HepG2 (cell line): ENCODE data around the gene NT5C3B. TPM values are rescaled to one million over a fixed set of nuclear protein-coding genes. Genes with fewer than 3 reads are reported as not detected.

Experiments
- KLF15 ChIP-seq: sonication (generic); formaldehyde crosslinking; IDR thresholded peaks from 2 replicates; pipeline ENCODE4 v1.8.1; 2023; ENCODE audit warnings: borderline replicate concordance, mild to moderate bottlenecking, inconsistent platforms, missing genetic modification reagents, mixed read lengths
- KLF16 ChIP-seq, 2 experiments: sonication (generic) in 1 of 2; formaldehyde crosslinking in 1 of 2; IDR thresholded peaks; 2 replicates each; pipeline versions ENCODE4 v1.6.1 to v1.8.0; 2016 to 2023; ENCODE audit warnings: missing genetic modification reagents in 2 of 2, missing compliant biosample characterization in 1 of 2
- NFRKB ChIP-seq: fragments of 450-650 bp; IDR thresholded peaks from 2 replicates; pipeline ENCODE4 v1.6.1; 2017
- ZFP37 ChIP-seq: sonication (generic); formaldehyde crosslinking; IDR thresholded peaks from 2 replicates; pipeline ENCODE4 v1.4.0; 2020; ENCODE audit warnings: missing genetic modification reagents, borderline replicate concordance
- ZMYM2 ChIP-seq: sonication (generic); formaldehyde crosslinking; IDR thresholded peaks from 2 replicates; pipeline ENCODE4 v1.8.0; 2022; ENCODE audit warnings: mild to moderate bottlenecking, missing genetic modification reagents
- polyA plus RNA-seq, 8 experiments: library from polyadenylated mRNA; depleted of rRNA in 3 of 8; stranded (reverse) in 7 of 8; unstranded in 1 of 8; fragments of >200 nt; fragmentation: Illumina TruSeq in 4 of 8; extraction: Trizol in 4 of 8; gene quantifications; 2 replicates each; pipeline versions ENCODE4 v1.2.1 to v1.2.3, GENCODE V29; 2011 to 2016; ENCODE audit warnings: low read depth in 4 of 8, missing spikeins in 1 of 8, mixed read lengths in 1 of 8; ENCODE audit not compliant: insufficient read depth in 1 of 8
- total RNA-seq, 5 experiments: library from RNA; depleted of rRNA; stranded (reverse); fragments of >200 nt; fragmentation: Illumina TruSeq; extraction: Trizol; gene quantifications; 2 replicates each; pipeline ENCODE4 v1.2.3, GENCODE V29; 2016; ENCODE audit warnings: low read depth in 1 of 5
- TF ChIP-seq, protein P1 (sequence below): sonication (generic); formaldehyde crosslinking; IDR thresholded peaks from 2 replicates; pipeline ENCODE4 v1.4.0; 2020; ENCODE audit warnings: low read depth, missing genetic modification reagents
- TF ChIP-seq, protein P2 (sequence below): sonication (generic); formaldehyde crosslinking; IDR thresholded peaks from 2 replicates; pipeline ENCODE4 v1.8.0; 2022; ENCODE audit warnings: missing genetic modification reagents, low read depth, mild to moderate bottlenecking, borderline replicate concordance
- TF ChIP-seq, protein P3 (sequence below): fragments of 450-650 bp; IDR thresholded peaks from 2 replicates; pipeline ENCODE4 v1.6.1; 2017; ENCODE audit warnings: mild to moderate bottlenecking
- TF ChIP-seq, protein P4 (sequence below): sonication (generic); formaldehyde crosslinking; IDR thresholded peaks from 2 replicates; pipeline ENCODE4 v1.5.1; 2020; ENCODE audit warnings: mild to moderate bottlenecking, missing genetic modification reagents, moderate library complexity
- TF ChIP-seq, protein P5 (sequence below): IDR thresholded peaks from 2 replicates; pipeline ENCODE4 v1.6.1; 2012; ENCODE audit warnings: inconsistent platforms
- TF ChIP-seq, protein P6 (sequence below): sonication (generic); formaldehyde crosslinking; IDR thresholded peaks from 2 replicates; pipeline ENCODE4 v1.4.0; 2020; ENCODE audit warnings: missing genetic modification reagents
- TF ChIP-seq, protein P7 (sequence below): sonication (generic); formaldehyde crosslinking; IDR thresholded peaks from 2 replicates; pipeline ENCODE4 v1.5.0; 2020; ENCODE audit warnings: missing genetic modification reagents

NT5C3B gene
- total and polyA plus RNA-seq, 2 of the 13 experiments (the other 11 are each of a cell fraction or from before 2014, with no cell fraction given) = 104 to 126 TPM

DNA sequence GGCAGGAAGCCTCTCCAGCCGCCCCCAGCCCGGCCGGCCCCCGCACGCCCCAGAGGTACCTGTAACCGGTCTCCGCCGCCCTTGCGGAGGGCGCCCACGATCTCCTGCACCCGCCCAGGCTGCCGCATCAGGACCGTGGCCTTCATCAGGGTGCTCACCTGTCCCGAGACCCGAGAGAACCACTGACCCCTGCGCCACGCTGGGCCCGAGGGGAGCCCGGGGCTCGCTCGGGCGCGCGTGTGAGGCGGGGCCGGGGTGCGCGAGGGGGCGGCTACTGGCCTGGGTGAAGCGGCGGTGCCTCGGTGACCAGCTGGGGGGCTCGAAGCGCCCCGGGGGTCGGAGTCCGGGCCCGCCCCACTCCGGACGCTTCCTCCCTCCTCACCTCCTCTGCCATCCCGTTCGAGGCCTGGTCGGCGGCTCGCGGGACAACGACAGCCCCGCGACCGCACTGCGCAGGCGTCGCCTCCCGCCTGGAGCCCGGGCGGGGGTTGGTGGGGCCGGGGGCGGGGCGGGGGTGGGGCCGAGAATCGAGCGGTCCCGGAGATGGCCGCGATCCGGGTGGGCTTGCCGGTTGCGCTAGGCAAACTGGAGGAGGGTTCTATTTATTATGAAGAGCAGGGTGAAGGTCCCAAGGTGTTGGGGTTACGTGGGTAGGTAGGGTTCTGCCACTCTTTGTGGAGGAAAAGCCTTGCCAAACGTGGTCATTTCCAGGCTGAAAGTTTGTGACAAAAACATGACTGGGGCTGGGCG is at the start of gene NT5C3B (continued):
- TF ChIP-seq, protein P1, sequence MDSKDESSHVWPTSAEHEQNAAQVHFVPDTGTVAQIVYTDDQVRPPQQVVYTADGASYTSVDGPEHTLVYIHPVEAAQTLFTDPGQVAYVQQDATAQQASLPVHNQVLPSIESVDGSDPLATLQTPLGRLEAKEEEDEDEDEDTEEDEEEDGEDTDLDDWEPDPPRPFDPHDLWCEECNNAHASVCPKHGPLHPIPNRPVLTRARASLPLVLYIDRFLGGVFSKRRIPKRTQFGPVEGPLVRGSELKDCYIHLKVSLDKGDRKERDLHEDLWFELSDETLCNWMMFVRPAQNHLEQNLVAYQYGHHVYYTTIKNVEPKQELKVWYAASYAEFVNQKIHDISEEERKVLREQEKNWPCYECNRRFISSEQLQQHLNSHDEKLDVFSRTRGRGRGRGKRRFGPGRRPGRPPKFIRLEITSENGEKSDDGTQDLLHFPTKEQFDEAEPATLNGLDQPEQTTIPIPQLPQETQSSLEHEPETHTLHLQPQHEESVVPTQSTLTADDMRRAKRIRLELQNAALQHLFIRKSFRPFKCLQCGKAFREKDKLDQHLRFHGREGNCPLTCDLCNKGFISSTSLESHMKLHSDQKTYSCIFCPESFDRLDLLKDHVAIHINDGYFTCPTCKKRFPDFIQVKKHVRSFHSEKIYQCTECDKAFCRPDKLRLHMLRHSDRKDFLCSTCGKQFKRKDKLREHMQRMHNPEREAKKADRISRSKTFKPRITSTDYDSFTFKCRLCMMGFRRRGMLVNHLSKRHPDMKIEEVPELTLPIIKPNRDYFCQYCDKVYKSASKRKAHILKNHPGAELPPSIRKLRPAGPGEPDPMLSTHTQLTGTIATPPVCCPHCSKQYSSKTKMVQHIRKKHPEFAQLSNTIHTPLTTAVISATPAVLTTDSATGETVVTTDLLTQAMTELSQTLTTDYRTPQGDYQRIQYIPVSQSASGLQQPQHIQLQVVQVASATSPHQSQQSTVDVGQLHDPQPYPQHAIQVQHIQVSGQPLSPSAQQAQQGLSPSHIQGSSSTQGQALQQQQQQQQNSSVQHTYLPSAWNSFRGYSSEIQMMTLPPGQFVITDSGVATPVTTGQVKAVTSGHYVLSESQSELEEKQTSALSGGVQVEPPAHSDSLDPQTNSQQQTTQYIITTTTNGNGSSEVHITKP (CRISPR knock-in tag) = no peak
- TF ChIP-seq KLF16 (CRISPR knock-in tag; IDR thresholded peaks at IDR 0.05) (no peak; a peak in 2 of 4 replicates), ZFP37 (CRISPR knock-in tag) (no peak), ZMYM2 (CRISPR knock-in tag) (no peak), KLF15 (no peak), NFRKB (no peak)
- TF ChIP-seq, protein P2, sequence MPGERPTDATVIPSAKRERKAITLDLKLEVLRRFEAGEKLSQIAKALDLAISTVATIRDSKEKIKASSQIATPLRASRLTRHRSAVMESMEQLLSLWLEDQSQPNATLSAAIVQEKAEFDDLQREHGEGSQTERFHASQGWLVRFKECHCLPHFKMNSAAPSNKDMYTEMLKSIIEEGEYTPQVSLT = no peak
- TF ChIP-seq, protein P3, sequence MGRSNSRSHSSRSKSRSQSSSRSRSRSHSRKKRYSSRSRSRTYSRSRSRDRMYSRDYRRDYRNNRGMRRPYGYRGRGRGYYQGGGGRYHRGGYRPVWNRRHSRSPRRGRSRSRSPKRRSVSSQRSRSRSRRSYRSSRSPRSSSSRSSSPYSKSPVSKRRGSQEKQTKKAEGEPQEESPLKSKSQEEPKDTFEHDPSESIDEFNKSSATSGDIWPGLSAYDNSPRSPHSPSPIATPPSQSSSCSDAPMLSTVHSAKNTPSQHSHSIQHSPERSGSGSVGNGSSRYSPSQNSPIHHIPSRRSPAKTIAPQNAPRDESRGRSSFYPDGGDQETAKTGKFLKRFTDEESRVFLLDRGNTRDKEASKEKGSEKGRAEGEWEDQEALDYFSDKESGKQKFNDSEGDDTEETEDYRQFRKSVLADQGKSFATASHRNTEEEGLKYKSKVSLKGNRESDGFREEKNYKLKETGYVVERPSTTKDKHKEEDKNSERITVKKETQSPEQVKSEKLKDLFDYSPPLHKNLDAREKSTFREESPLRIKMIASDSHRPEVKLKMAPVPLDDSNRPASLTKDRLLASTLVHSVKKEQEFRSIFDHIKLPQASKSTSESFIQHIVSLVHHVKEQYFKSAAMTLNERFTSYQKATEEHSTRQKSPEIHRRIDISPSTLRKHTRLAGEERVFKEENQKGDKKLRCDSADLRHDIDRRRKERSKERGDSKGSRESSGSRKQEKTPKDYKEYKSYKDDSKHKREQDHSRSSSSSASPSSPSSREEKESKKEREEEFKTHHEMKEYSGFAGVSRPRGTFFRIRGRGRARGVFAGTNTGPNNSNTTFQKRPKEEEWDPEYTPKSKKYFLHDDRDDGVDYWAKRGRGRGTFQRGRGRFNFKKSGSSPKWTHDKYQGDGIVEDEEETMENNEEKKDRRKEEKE = no peak
- TF ChIP-seq, protein P4, sequence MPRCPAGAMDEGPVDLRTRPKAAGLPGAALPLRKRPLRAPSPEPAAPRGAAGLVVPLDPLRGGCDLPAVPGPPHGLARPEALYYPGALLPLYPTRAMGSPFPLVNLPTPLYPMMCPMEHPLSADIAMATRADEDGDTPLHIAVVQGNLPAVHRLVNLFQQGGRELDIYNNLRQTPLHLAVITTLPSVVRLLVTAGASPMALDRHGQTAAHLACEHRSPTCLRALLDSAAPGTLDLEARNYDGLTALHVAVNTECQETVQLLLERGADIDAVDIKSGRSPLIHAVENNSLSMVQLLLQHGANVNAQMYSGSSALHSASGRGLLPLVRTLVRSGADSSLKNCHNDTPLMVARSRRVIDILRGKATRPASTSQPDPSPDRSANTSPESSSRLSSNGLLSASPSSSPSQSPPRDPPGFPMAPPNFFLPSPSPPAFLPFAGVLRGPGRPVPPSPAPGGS (CRISPR knock-in tag) = peak; percentile 66
- TF ChIP-seq, protein P5, sequence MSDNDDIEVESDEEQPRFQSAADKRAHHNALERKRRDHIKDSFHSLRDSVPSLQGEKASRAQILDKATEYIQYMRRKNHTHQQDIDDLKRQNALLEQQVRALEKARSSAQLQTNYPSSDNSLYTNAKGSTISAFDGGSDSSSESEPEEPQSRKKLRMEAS = peak; percentile 59
- TF ChIP-seq, protein P6, sequence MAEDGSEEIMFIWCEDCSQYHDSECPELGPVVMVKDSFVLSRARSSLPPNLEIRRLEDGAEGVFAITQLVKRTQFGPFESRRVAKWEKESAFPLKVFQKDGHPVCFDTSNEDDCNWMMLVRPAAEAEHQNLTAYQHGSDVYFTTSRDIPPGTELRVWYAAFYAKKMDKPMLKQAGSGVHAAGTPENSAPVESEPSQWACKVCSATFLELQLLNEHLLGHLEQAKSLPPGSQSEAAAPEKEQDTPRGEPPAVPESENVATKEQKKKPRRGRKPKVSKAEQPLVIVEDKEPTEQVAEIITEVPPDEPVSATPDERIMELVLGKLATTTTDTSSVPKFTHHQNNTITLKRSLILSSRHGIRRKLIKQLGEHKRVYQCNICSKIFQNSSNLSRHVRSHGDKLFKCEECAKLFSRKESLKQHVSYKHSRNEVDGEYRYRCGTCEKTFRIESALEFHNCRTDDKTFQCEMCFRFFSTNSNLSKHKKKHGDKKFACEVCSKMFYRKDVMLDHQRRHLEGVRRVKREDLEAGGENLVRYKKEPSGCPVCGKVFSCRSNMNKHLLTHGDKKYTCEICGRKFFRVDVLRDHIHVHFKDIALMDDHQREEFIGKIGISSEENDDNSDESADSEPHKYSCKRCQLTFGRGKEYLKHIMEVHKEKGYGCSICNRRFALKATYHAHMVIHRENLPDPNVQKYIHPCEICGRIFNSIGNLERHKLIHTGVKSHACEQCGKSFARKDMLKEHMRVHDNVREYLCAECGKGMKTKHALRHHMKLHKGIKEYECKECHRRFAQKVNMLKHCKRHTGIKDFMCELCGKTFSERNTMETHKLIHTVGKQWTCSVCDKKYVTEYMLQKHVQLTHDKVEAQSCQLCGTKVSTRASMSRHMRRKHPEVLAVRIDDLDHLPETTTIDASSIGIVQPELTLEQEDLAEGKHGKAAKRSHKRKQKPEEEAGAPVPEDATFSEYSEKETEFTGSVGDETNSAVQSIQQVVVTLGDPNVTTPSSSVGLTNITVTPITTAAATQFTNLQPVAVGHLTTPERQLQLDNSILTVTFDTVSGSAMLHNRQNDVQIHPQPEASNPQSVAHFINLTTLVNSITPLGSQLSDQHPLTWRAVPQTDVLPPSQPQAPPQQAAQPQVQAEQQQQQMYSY (CRISPR knock-in tag) = no peak
- TF ChIP-seq, protein P7, sequence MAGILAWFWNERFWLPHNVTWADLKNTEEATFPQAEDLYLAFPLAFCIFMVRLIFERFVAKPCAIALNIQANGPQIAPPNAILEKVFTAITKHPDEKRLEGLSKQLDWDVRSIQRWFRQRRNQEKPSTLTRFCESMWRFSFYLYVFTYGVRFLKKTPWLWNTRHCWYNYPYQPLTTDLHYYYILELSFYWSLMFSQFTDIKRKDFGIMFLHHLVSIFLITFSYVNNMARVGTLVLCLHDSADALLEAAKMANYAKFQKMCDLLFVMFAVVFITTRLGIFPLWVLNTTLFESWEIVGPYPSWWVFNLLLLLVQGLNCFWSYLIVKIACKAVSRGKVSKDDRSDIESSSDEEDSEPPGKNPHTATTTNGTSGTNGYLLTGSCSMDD = no peak
